GM12892 (cell line): ENCODE data around the gene SPACDR.

Experiments used
- DNase-seq: peaks from one replicate; pipeline ENCODE4 v3.0.0; 2011; ENCODE audit not compliant: insufficient read length
- FAIRE-seq: peaks from 2 replicates; lab custom pipeline; 2011; peaks lifted over from hg19 to GRCh38; lab: Jason Lieb, UNC
- POLR2A ChIP-seq: IDR thresholded peaks from 2 replicates; pipeline ENCODE4 v1.6.1; 2011; ENCODE audit warnings: low read depth, low read length, control low read depth
- POLR2AphosphoS5 ChIP-seq: IDR thresholded peaks from 2 replicates; pipeline ENCODE4 v1.6.1; 2011; ENCODE audit warnings: low read depth, low read length, control low read depth
- TAF1 ChIP-seq: IDR thresholded peaks from 2 replicates; pipeline ENCODE4 v1.6.1; 2011; ENCODE audit warnings: low read depth, mild to moderate bottlenecking, control low read depth, low read length, borderline replicate concordance

Gene SPACDR

GRCh38 chr7:100438172-100438571 is 25.9 kb downstream of the SPACDR start:
- DNase-seq (no peak), FAIRE-seq (no peak)
- TF ChIP-seq TAF1 (no peak), POLR2A (no peak), POLR2AphosphoS5 (no peak)

- no peak for FAIRE-seq
Observed at GRCh38 chr7:100437150-100438100, 26.6 kb downstream of the SPACDR start.

GRCh38 chr7:100435401-100436304 is 28.4 kb downstream of the SPACDR start:
- no peak for TF ChIP-seq TAF1
- TF ChIP-seq POLR2AphosphoS5 = peak; percentile 17; the same call in 1 of the 2 replicates
- peak; percentile 46; the same call in 1 of the 2 replicates for TF ChIP-seq POLR2A
- FAIRE-seq = peak; percentile 54
- DNase-seq = peak; percentile 53

More at GRCh38 chr7:100437150-100438100, 26.6 kb downstream of the SPACDR start:
- TF ChIP-seq TAF1 (no peak), POLR2A (no peak), POLR2AphosphoS5 (no peak)
- DNase-seq = no peak

GRCh38 chr7:100434297-100435144 is 29.5 kb downstream of the SPACDR start:
- FAIRE-seq (no peak), DNase-seq (no peak)
- TF ChIP-seq TAF1 (no peak), POLR2A (no peak), POLR2AphosphoS5 (no peak)

GRCh38 chr7:100433592-100434296 is 30.3 kb downstream of the SPACDR start:
- FAIRE-seq (no peak), DNase-seq (no peak)

GRCh38 chr7:100433276-100433591 is 30.8 kb downstream of the SPACDR start:
- no peak for FAIRE-seq
- TF ChIP-seq POLR2AphosphoS5 (no peak; the same call in 1 of the 2 replicates), POLR2A (no peak), TAF1 (no peak)
- no peak for DNase-seq

More at GRCh38 chr7:100433592-100434296, 30.3 kb downstream of the SPACDR start:
- TF ChIP-seq POLR2A (no peak; the same call in 1 of the 2 replicates), POLR2AphosphoS5 (peak; percentile 58), TAF1 (no peak)

GRCh38 chr7:100432621-100433275 is 31.3 kb downstream of the SPACDR start:
- TF ChIP-seq TAF1 = no peak
- TF ChIP-seq POLR2AphosphoS5 = no peak
- no peak for TF ChIP-seq POLR2A
- DNase-seq = no peak
- no peak for FAIRE-seq

GRCh38 chr7:100432053-100432452 is 32.0 kb downstream of the SPACDR start:
- TF ChIP-seq POLR2A (no peak), POLR2AphosphoS5 (no peak; the same call in 1 of the 2 replicates), TAF1 (no peak)
- no peak for FAIRE-seq
- no peak for DNase-seq

- TF ChIP-seq POLR2AphosphoS5 (no peak), TAF1 (no peak), POLR2A (no peak)
- DNase-seq (no peak), FAIRE-seq (no peak)
Observed at GRCh38 chr7:100431286-100431735, 32.7 kb downstream of the SPACDR start.
